ENCODE measurements around the gene ZEB1.

Gene ZEB1

GRCh38 chr10:31526178-31526577 lies 207.2 kb downstream of the ZEB1 start:
- no peak for TF ChIP-seq HIC1 (tag by site-specific recombination; IDR thresholded peaks at IDR 0.05)
- no peak for TF ChIP-seq GLI2 (tag by site-specific recombination; IDR thresholded peaks at IDR 0.05; ENCODE audit: borderline replicate concordance, low read depth)
- TF ChIP-seq ZNF19 (tag by site-specific recombination; IDR thresholded peaks at IDR 0.05; ENCODE audit: low read depth), result no peak
- no peak for TF ChIP-seq ZNF654 (tag by site-specific recombination; IDR thresholded peaks at IDR 0.05; ENCODE audit: low read depth)
- TF ChIP-seq ZBTB44 (tag by site-specific recombination; IDR thresholded peaks at IDR 0.05), result no peak
- no peak for TF ChIP-seq ZFP37 (tag by site-specific recombination; IDR thresholded peaks at IDR 0.05)
- no peak for TF ChIP-seq ZNF112 (tag by site-specific recombination; IDR thresholded peaks at IDR 0.05)
- no peak for TF ChIP-seq ZBTB48 (tag by site-specific recombination; IDR thresholded peaks at IDR 0.05)
- TF ChIP-seq ZNF214 (tag by site-specific recombination; IDR thresholded peaks at IDR 0.05; ENCODE audit: borderline replicate concordance), result no peak
- no peak for TF ChIP-seq ZNF184 (tag by site-specific recombination; IDR thresholded peaks at IDR 0.05)
- H3K4me3 ChIP-seq (ENCODE audit: low read depth, low read length), result no peak overlapping the region
- peaks cover 5 to 26% of the 10 kb centered on the region in 2 experiments; a peak in 2 of 3 replicates for H3K36me3 ChIP-seq (ENCODE audit: control insufficient read depth in 2 of 2, insufficient read depth in 1 of 2, low read length in 2 of 2)
- CTCF ChIA-PET, result no interaction called here
- no peaks in the 10 kb centered on the region for H3K4me1 ChIP-seq (ENCODE audit: control insufficient read depth, insufficient read depth, low read length)
- POLR2A ChIA-PET, result no interaction called here
- H3K27ac ChIP-seq (ENCODE audit: extremely low read depth, low read depth, low read length), result no peak overlapping the region
- H3K9me3 ChIP-seq (ENCODE audit: control insufficient read depth, insufficient read depth, low read depth, low read length), result no peaks in the 10 kb centered on the region

GRCh38 chr10:31526681-31527080 lies 207.7 kb downstream of the ZEB1 start:
- H3K9me3 ChIP-seq (ENCODE audit: control insufficient read depth, insufficient read depth, low read depth, low read length), result no peaks in the 10 kb centered on the region
- POLR2A ChIA-PET, result no interaction called here
- CTCF ChIA-PET, result no interaction called here
- no peaks in the 10 kb centered on the region for H3K4me1 ChIP-seq (ENCODE audit: control insufficient read depth, insufficient read depth, low read length)
- peaks cover 5 to 21% of the 10 kb centered on the region in 2 experiments; a peak in 2 of 3 replicates for H3K36me3 ChIP-seq (ENCODE audit: control insufficient read depth in 2 of 2, insufficient read depth in 1 of 2, low read length in 2 of 2)
- H3K27ac ChIP-seq (ENCODE audit: extremely low read depth, low read depth, low read length), result no peak overlapping the region
- no peak overlapping the region for H3K4me3 ChIP-seq (ENCODE audit: low read depth, low read length)
- no peak for TF ChIP-seq ZNF16 (tag by site-specific recombination; IDR thresholded peaks at IDR 0.05; ENCODE audit: low read depth)
- TF ChIP-seq ZBTB6 (tag by site-specific recombination; IDR thresholded peaks at IDR 0.05), result no peak
- no peak for TF ChIP-seq ZNF18 (tag by site-specific recombination; IDR thresholded peaks at IDR 0.05)
- TF ChIP-seq TRIM28 (IDR thresholded peaks at IDR 0.05; ENCODE audit: borderline replicate concordance, low read length), result no peak
- TF ChIP-seq ZNF19 (tag by site-specific recombination; IDR thresholded peaks at IDR 0.05; ENCODE audit: low read depth), result no peak
- no peak for TF ChIP-seq CTCF (tag by site-specific recombination; IDR thresholded peaks at IDR 0.05)
- no peak for TF ChIP-seq ZBTB21 (tag by site-specific recombination; IDR thresholded peaks at IDR 0.05)
- no peak for TF ChIP-seq ZNF76 (tag by site-specific recombination; IDR thresholded peaks at IDR 0.05; ENCODE audit: borderline replicate concordance, low read depth)
- TF ChIP-seq ZNF791 (tag by site-specific recombination; IDR thresholded peaks at IDR 0.05), result no peak
- no peak for TF ChIP-seq ZNF155 (tag by site-specific recombination; IDR thresholded peaks at IDR 0.05)
- TF ChIP-seq ZNF280D (tag by site-specific recombination; IDR thresholded peaks at IDR 0.05), result no peak
- TF ChIP-seq ZNF48 (tag by site-specific recombination; IDR thresholded peaks at IDR 0.05), result no peak

All from HEK293 (cell line).